ENCODE results near the gene KCNH3. TPM values are rescaled to one million over a fixed set of nuclear protein-coding genes. Genes with fewer than 3 reads are reported as not detected.

Gene KCNH3
- total and polyA plus RNA-seq, 2 of the 13 experiments (the other 11 are each of a cell fraction or from before 2014, with no cell fraction given), result 0.01 to 0.07 TPM

- TF ChIP-seq ARID5B (CRISPR knock-in tag; IDR thresholded peaks at IDR 0.05) (no peak), ZFP62 (CRISPR knock-in tag; IDR thresholded peaks at IDR 0.05) (no peak), PBX2 (CRISPR knock-in tag; IDR thresholded peaks at IDR 0.05) (peak; percentile 64), ZSCAN31 (CRISPR knock-in tag; IDR thresholded peaks at IDR 0.05; ENCODE audit: low read depth) (no peak), ARID2 (CRISPR knock-in tag; IDR thresholded peaks at IDR 0.05; ENCODE audit: borderline replicate concordance) (no peak), ZFP36L1 (CRISPR knock-in tag; IDR thresholded peaks at IDR 0.05) (no peak), GATAD2A (CRISPR knock-in tag; IDR thresholded peaks at IDR 0.05) (no peak), ZNF512 (CRISPR knock-in tag; IDR thresholded peaks at IDR 0.05) (no peak), ZNF704 (CRISPR knock-in tag; IDR thresholded peaks at IDR 0.05; ENCODE audit: borderline replicate concordance) (no peak), ZNF883 (CRISPR knock-in tag; IDR thresholded peaks at IDR 0.05; ENCODE audit: not compliant biosample characterization) (no peak), NR2F6 (IDR thresholded peaks at IDR 0.05) (no peak), NR2F6 (CRISPR knock-in tag; IDR thresholded peaks at IDR 0.05) (no peak), KDM3A (CRISPR knock-in tag; IDR thresholded peaks at IDR 0.05; ENCODE audit: low read depth) (0 out of 2 replicates have a peak, but pooled peaks have one; percentile 49), LCORL (IDR thresholded peaks at IDR 0.05) (no peak), LCORL (CRISPR knock-in tag; IDR thresholded peaks at IDR 0.05) (0 out of 2 replicates have a peak, but pooled peaks have one; percentile 39), NR2F1 (CRISPR knock-in tag; IDR thresholded peaks at IDR 0.05) (no peak), ZNF326 (CRISPR knock-in tag; IDR thresholded peaks at IDR 0.05; ENCODE audit: borderline replicate concordance) (no peak), CSRNP1 (CRISPR knock-in tag; IDR thresholded peaks at IDR 0.05) (no peak), ZFAT (CRISPR knock-in tag; conservative IDR thresholded peaks at IDR 0.05) (no peak), HNRNPH1 (optimal IDR thresholded peaks at IDR 0.05; ENCODE audit: low read depth, low read length) (no peak)
Measured at GRCh38 chr12:49580572-49581535, 42.0 kb downstream of the KCNH3 start (continued).

Data from HepG2 (cell line).